BLaER1 treated with 17β-estradiol and CSF1 and Interleukin-3, amounts not matched to agents 10 nM and 100 nM (cell line): ENCODE measurements around the gene CABLES2.

Source experiments
- H3K27ac ChIP-seq, 11 experiments: shearing (Covaris generic); formaldehyde crosslinking; 2 replicates each; pipeline ENCODE4 v1.8.1; 2022
- H3K27me3 ChIP-seq, 11 experiments: shearing (Covaris generic); formaldehyde crosslinking; 2 replicates each; pipeline ENCODE4 v1.8.1; 2022
- H3K36me3 ChIP-seq, 11 experiments: shearing (Covaris generic); formaldehyde crosslinking; 2 replicates each; pipeline ENCODE4 v1.8.1; 2022
- H3K4me1 ChIP-seq, 10 experiments: shearing (Covaris generic); formaldehyde crosslinking; 2 replicates each; pipeline ENCODE4 v1.8.1; 2022
- H3K4me2 ChIP-seq, 11 experiments: shearing (Covaris generic); formaldehyde crosslinking; 2 replicates each; pipeline ENCODE4 v1.8.1; 2022
- H3K4me3 ChIP-seq, 10 experiments: shearing (Covaris generic); formaldehyde crosslinking; 2 replicates each; pipeline ENCODE4 v1.8.1; 2022
- H3K9ac ChIP-seq, 11 experiments: shearing (Covaris generic); formaldehyde crosslinking; 2 replicates each; pipeline ENCODE4 v1.8.1; 2022
- H3K9me3 ChIP-seq, 11 experiments: shearing (Covaris generic); formaldehyde crosslinking; replicated peaks in 1 of 11; 2 replicates each; pipeline ENCODE4 v1.8.1; 2022
- H4K20me1 ChIP-seq, 11 experiments: shearing (Covaris generic); formaldehyde crosslinking; 2 replicates each; pipeline ENCODE4 v1.8.1; 2022
- Cebpa-rat ChIP-seq, 11 experiments: shearing (Covaris generic); IDR thresholded peaks; 2 replicates each; pipeline ENCODE4 v1.8.1; 2022

The CABLES2 gene

GRCh38 chr20:62370807-62371587 is 36.1 kb downstream of the CABLES2 start:
- H3K4me3 ChIP-seq = no peak overlapping the region
- no peak overlapping the region for H3K9ac ChIP-seq
- H3K27me3 ChIP-seq = peaks cover 14 to 41% (median 33%) of the 10 kb centered on the region in 11 experiments
- H3K4me1 ChIP-seq = peaks cover 38 to 64% (median 61%) of the 10 kb centered on the region in 10 experiments
- no peak for TF ChIP-seq Cebpa-rat (IDR thresholded peaks at IDR 0.05)
- H3K36me3 ChIP-seq = no peaks in the 10 kb centered on the region
- peak overlapping the region in 4 of 11 experiments; percentile 99 to 100 (median 99); a peak in 4 of 22 replicates for H3K4me2 ChIP-seq
- peaks cover 0 to 39% (median 8%) of the 10 kb centered on the region in 11 experiments; a peak in 14 of 22 replicates for H4K20me1 ChIP-seq
- peaks cover 7 to 19% (median 16%) of the 10 kb centered on the region in 11 experiments; a peak in 20 of 22 replicates for H3K9me3 ChIP-seq
- H3K27ac ChIP-seq = no peak overlapping the region

- no peak overlapping the region for H3K4me3 ChIP-seq
- no peak overlapping the region for H3K27ac ChIP-seq
- H3K9me3 ChIP-seq = peaks cover 7 to 19% (median 16%) of the 10 kb centered on the region in 11 experiments; a peak in 20 of 22 replicates
- H3K4me2 ChIP-seq = peak overlapping the region; percentile 99 to 100 (median 99)
- no peak for TF ChIP-seq Cebpa-rat (IDR thresholded peaks at IDR 0.05)
- H4K20me1 ChIP-seq = peaks cover 3 to 46% (median 13%) of the 10 kb centered on the region in 11 experiments; a peak in 19 of 22 replicates
- H3K9ac ChIP-seq = peak overlapping the region in 3 of 11 experiments; percentile 7 to 41 (median 29); a peak in 1 of 22 replicates
- peaks cover 40 to 64% (median 61%) of the 10 kb centered on the region in 10 experiments for H3K4me1 ChIP-seq
- no peaks in the 10 kb centered on the region for H3K36me3 ChIP-seq
- H3K27me3 ChIP-seq = peaks cover 16 to 48% (median 40%) of the 10 kb centered on the region in 11 experiments
Observed at GRCh38 chr20:62370115-62370806, 36.8 kb downstream of the CABLES2 start.

- no peak for TF ChIP-seq Cebpa-rat (IDR thresholded peaks at IDR 0.05)
- peaks cover 5 to 51% (median 18%) of the 10 kb centered on the region in 11 experiments; a peak in 19 of 22 replicates for H4K20me1 ChIP-seq
- no peak overlapping the region for H3K27ac ChIP-seq
- H3K4me2 ChIP-seq = peak overlapping the region; percentile 99 to 100 (median 99)
- H3K27me3 ChIP-seq = peaks cover 16 to 53% (median 44%) of the 10 kb centered on the region in 11 experiments
- H3K9me3 ChIP-seq = peaks cover 7 to 19% (median 16%) of the 10 kb centered on the region in 11 experiments; a peak in 20 of 22 replicates
- no peaks in the 10 kb centered on the region for H3K36me3 ChIP-seq
- no peak overlapping the region for H3K4me3 ChIP-seq
- peaks cover 41 to 64% (median 61%) of the 10 kb centered on the region in 10 experiments for H3K4me1 ChIP-seq
- peak overlapping the region in 3 of 11 experiments; percentile 7 to 41 (median 29); a peak in 1 of 22 replicates for H3K9ac ChIP-seq
Observed at GRCh38 chr20:62369815-62370114, 37.3 kb downstream of the CABLES2 start.

GRCh38 chr20:62368976-62369814 is 37.9 kb downstream of the CABLES2 start:
- Histone ChIP-seq H3K4me1 (peaks cover 47 to 64% (median 61%) of the 10 kb centered on the region in 10 experiments), H3K9ac (peak overlapping the region in 4 of 11 experiments; percentile 7 to 55 (median 44); a peak in 1 of 22 replicates), H3K4me3 (peak overlapping the region in 1 of 10 experiments; percentile 82; a peak in 1 of 20 replicates), H3K4me2 (peak overlapping the region; percentile 99 to 100 (median 99)), H3K27ac (no peak overlapping the region), H3K9me3 (peaks cover 7 to 16% (median 12%) of the 10 kb centered on the region in 11 experiments; a peak in 20 of 22 replicates), H3K27me3 (peaks cover 16 to 57% (median 44%) of the 10 kb centered on the region in 11 experiments), H3K36me3 (no peaks in the 10 kb centered on the region), H4K20me1 (peaks cover 5 to 57% (median 24%) of the 10 kb centered on the region in 11 experiments; a peak in 20 of 22 replicates)
- no peak for TF ChIP-seq Cebpa-rat (IDR thresholded peaks at IDR 0.05)

DNA sequence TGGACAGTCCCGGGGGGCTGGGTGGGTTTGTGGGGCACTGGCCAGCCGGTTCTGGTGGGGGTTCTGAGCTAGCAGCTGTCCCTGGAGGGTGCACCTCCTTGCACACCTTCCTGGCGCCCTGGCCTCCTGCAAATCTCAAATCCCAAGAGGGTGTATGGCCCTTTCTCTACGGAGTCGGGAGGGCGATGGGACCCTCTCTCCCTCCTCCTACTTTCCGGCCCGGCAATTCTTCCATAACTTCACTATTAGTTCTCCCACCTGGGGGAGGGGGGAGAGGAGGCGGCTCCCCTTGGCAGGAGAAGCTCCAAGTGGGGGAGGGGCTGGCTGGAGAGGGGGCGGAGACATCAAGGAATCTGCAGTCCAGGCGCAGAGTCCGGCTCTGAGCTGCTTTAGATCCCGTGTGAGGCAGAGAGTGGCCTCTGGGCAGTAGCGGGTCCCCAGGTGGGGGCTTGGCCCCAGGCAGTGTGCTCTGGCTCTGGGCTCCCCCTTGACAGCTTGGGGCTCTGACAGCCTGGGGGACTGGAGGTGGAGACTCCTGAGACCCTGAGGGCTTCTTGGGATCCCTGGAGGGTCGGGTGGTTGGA is 38.6 kb downstream of the CABLES2 start:
- 0 out of 22 replicates have a peak overlapping the region, but pooled peaks of 1 of the 11 experiments have one; percentile 65 for H3K27ac ChIP-seq
- peak overlapping the region in 5 of 11 experiments; percentile 71 to 87 (median 79); a peak in 6 of 22 replicates for H3K9ac ChIP-seq
- H3K4me1 ChIP-seq = peaks cover 54 to 69% (median 66%) of the 10 kb centered on the region in 10 experiments
- peaks cover under 1 to 9% (median 5%) of the 10 kb centered on the region in 11 experiments; a peak in 17 of 22 replicates for H3K9me3 ChIP-seq
- peak overlapping the region in 7 of 10 experiments; percentile 76 to 87 (median 82); a peak in 12 of 20 replicates for H3K4me3 ChIP-seq
- peaks cover 16 to 57% (median 44%) of the 10 kb centered on the region in 11 experiments for H3K27me3 ChIP-seq
- H3K4me2 ChIP-seq = peak overlapping the region; percentile 99 to 100 (median 99)
- TF ChIP-seq Cebpa-rat (IDR thresholded peaks at IDR 0.05) = no peak
- peaks cover 5 to 64% (median 31%) of the 10 kb centered on the region in 11 experiments; a peak in 20 of 22 replicates for H4K20me1 ChIP-seq
- no peaks in the 10 kb centered on the region for H3K36me3 ChIP-seq

DNA sequence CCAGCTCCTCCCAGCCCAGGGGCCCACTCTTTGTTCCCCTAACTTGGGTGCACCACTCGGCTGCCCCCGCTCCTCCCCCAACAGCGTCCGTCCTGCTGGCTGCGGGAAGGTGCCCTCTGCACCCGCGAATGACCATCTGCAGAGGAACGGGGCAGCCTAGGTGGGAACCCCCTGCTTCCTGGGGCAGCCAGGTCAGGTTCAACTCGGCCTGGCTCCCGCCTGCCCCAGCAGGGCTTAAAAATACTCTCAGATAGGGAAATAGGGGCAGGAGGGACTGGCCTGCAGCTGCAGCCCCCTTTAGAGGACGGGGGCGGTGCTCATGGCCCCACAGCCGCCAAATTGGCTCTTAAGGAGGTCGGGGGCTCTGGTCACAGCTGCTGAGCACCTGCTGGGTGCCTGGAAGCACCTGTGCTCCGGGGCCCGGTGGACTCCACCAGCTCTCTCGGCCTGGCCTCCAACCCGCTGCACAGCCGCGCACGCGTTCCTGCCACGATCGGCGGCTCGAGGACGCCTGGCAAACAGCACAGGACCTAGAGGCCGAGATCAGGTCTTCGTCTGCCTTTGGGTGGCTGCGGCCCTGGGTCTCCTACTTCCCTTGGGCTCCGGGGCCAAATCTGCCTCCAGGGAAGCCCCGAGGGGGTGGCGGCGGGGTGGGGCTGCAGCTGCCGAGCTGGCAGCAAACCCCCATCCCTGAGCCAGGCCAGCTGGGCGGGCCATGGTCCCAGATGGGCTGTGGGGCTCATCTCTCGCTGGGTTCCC is 39.3 kb downstream of the CABLES2 start:
- Histone ChIP-seq H3K4me3 (peak overlapping the region; percentile 72 to 87 (median 80)), H3K4me1 (peaks cover 54 to 76% (median 72%) of the 10 kb centered on the region in 10 experiments), H3K27ac (peak overlapping the region in 9 of 11 experiments; percentile 37 to 65 (median 52); a peak in 13 of 22 replicates), H3K27me3 (peaks cover 16 to 57% (median 44%) of the 10 kb centered on the region in 11 experiments), H3K36me3 (no peaks in the 10 kb centered on the region), H4K20me1 (peaks cover 5 to 71% (median 37%) of the 10 kb centered on the region in 11 experiments; a peak in 20 of 22 replicates), H3K4me2 (peak overlapping the region; percentile 99 to 100 (median 99)), H3K9ac (peak overlapping the region; percentile 40 to 87 (median 70); a peak in 18 of 22 replicates), H3K9me3 (peaks cover 0 to 5% (median 3%) of the 10 kb centered on the region in 11 experiments; a peak in 7 of 22 replicates)
- no peak for TF ChIP-seq Cebpa-rat (IDR thresholded peaks at IDR 0.05)

DNA sequence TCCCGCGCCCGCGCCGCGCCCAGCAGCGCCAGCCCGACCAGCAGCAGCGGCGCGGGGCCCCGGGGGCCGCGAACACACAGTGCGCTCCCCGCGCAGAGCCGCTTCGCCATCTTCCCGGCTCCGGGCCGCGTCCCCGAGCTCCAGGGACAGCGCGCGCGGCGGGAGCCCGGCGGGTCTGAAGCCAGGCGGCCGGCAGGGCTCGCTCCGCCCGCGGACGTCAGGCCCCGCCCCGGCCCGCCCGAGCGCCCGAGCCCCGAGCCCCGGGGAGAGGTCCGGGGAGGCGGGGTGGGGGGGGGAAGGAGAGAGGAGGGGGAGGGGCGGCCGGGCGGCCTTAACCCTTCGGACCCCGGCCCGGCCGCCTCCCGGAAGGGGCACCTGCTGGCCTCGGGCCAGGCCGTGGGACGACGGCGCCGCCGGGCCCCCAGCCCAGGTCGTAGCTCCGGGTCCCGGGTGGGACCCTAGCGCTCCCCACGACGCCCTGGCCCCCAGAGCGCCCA is 39.9 kb downstream of the CABLES2 start, which contains the start of gene LAMA5:
TSS of gene LAMA5 (minus strand) at position 177 of the 497 bp plus-strand sequence. CDS start at position 110, 67 bp downstream.
- H3K4me2 ChIP-seq = peak within 1 kb of the TSS; percentile 99 to 100 (median 99)
- peaks cover 5 to 77% (median 44%) of the 10 kb centered on the region in 11 experiments; a peak in 20 of 22 replicates for H4K20me1 ChIP-seq
- H3K4me3 ChIP-seq = peak within 1 kb of the TSS; percentile 72 to 87 (median 80)
- no peaks in the 10 kb centered on the region for H3K36me3 ChIP-seq
- no peaks in the 10 kb centered on the region for H3K9me3 ChIP-seq
- H3K4me1 ChIP-seq = peaks cover 54 to 82% (median 77%) of the 10 kb centered on the region in 10 experiments
- peaks cover 16 to 57% (median 44%) of the 10 kb centered on the region in 11 experiments for H3K27me3 ChIP-seq
- H3K9ac ChIP-seq = peak within 1 kb of the TSS; percentile 71 to 87 (median 80)
- H3K27ac ChIP-seq = peak within 1 kb of the TSS; percentile 42 to 80 (median 67); a peak in 21 of 22 replicates
- no peak for TF ChIP-seq Cebpa-rat (IDR thresholded peaks at IDR 0.05)
